ENCODE results near the gene POU2AF3.
"Not testable (repeated sequence)": the region's sequence is repeated elsewhere in the genome, so short reads cannot be mapped to it uniquely, and the experiment has no call there.

POU2AF3 gene

GRCh38 chr11:111301004-111301841 lies 2.9 kb downstream of the POU2AF3 start:
- no peak for DNase-seq

- DNase-seq, result no peak
Measured at GRCh38 chr11:111301842-111302118, 3.4 kb downstream of the POU2AF3 start.

GRCh38 chr11:111302298-111302697 lies 4.0 kb downstream of the POU2AF3 start:
- DNase-seq, result no peak

- DNase-seq, result no peak
Measured at GRCh38 chr11:111303461-111303860, 5.1 kb downstream of the POU2AF3 start.

- no peak for DNase-seq
Measured at GRCh38 chr11:111305162-111305802, 6.9 kb downstream of the POU2AF3 start.

- DNase-seq, result no peak
Measured at GRCh38 chr11:111305876-111306275, 7.5 kb downstream of the POU2AF3 start.

- no peak for DNase-seq
Measured at GRCh38 chr11:111306321-111306720, 8.0 kb downstream of the POU2AF3 start.

- no peak for DNase-seq
Measured at GRCh38 chr11:111307472-111308108, 9.2 kb downstream of the POU2AF3 start.

- DNase-seq, result no peak
Measured at GRCh38 chr11:111308140-111308539, 9.8 kb downstream of the POU2AF3 start.

- no peak for DNase-seq
Measured at GRCh38 chr11:111309215-111309915, 11.0 kb downstream of the POU2AF3 start.

- DNase-seq, result no peak
Measured at GRCh38 chr11:111310088-111310487, 11.7 kb downstream of the POU2AF3 start.

GRCh38 chr11:111310723-111311122 lies 12.4 kb downstream of the POU2AF3 start:
- no peak for DNase-seq

GRCh38 chr11:111312076-111312475 lies 13.7 kb downstream of the POU2AF3 start:
- no peak for DNase-seq

GRCh38 chr11:111319296-111319695 lies 20.9 kb downstream of the POU2AF3 start:
- no peak for DNase-seq

- DNase-seq, result not testable (repeated sequence)
Measured at GRCh38 chr11:111320199-111320598, 21.9 kb downstream of the POU2AF3 start.

- peak; percentile 30 for DNase-seq
Measured at GRCh38 chr11:111320728-111321568, 22.6 kb downstream of the POU2AF3 start.

GRCh38 chr11:111322534-111322933 lies 24.2 kb downstream of the POU2AF3 start:
- DNase-seq, result no peak

GRCh38 chr11:111324277-111324720 lies 26.0 kb downstream of the POU2AF3 start:
- DNase-seq, result peak; percentile 45

- no peak for DNase-seq
Measured at GRCh38 chr11:111325259-111325658, 26.9 kb downstream of the POU2AF3 start.

- no peak for DNase-seq
Measured at GRCh38 chr11:111326824-111327223, 28.5 kb downstream of the POU2AF3 start.

GRCh38 chr11:111327908-111328624 lies 29.7 kb downstream of the POU2AF3 start:
- DNase-seq, result no peak
